LNCaP clone FGC (cell line): Measurements from ENCODE around the gene KRT6C.

Experiments
- DNase-seq: peaks from one replicate; pipeline ENCODE4 v3.0.0-alpha.2; 2011; ENCODE audit warnings: low read depth
- H3K4me3 ChIP-seq: 2 replicates; pipeline ENCODE4 v1.5.1; 2011; ENCODE audit warnings: mild to moderate bottlenecking, low read depth, low read length, control low read depth
- TF ChIP-seq, protein P1 (sequence below): IDR thresholded peaks from 2 replicates; pipeline ENCODE4 v1.5.1; 2012; ENCODE audit warnings: mild to moderate bottlenecking; ENCODE audit not compliant: control insufficient read depth, insufficient read depth; ENCODE audit errors: extremely low read depth

Gene KRT6C

DNA sequence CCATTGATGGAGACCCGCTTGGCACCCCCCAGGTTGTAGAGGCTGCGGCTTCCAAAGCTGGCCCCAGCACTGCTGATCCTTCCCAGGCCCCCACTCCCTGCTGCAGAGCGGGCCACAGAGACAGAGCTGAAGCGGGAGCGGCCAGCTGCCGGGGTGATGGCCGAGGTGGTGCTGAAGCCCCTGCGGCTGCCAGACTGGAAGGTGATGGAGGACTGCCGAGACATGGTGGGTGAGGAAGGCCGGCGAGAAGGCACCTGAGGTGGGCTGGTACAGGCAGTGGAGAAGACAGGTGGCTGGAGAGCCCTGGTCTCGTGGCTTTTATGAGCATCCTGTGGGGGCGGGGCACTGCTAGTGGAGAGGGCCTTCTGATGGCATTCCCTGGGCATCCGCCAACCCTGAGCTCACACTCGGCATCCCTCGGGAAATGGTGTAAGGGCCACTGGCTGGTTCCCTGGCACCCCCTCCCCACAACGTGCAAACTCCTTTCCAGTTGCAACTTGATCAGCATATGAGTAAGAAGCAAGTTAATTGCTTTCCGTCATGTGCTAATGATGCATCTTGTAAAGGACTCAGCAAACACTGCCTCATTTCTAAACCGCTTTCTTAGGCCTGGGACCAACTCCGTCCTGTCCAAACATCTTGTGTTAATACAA is 39.4 kb downstream of the KRT6C start, which contains the start of gene KRT75:
KRT75 (minus strand) TSS at position 291 of the 653 bp plus-strand sequence; CDS start at position 224, 67 bp downstream.
- TF ChIP-seq, protein P1, sequence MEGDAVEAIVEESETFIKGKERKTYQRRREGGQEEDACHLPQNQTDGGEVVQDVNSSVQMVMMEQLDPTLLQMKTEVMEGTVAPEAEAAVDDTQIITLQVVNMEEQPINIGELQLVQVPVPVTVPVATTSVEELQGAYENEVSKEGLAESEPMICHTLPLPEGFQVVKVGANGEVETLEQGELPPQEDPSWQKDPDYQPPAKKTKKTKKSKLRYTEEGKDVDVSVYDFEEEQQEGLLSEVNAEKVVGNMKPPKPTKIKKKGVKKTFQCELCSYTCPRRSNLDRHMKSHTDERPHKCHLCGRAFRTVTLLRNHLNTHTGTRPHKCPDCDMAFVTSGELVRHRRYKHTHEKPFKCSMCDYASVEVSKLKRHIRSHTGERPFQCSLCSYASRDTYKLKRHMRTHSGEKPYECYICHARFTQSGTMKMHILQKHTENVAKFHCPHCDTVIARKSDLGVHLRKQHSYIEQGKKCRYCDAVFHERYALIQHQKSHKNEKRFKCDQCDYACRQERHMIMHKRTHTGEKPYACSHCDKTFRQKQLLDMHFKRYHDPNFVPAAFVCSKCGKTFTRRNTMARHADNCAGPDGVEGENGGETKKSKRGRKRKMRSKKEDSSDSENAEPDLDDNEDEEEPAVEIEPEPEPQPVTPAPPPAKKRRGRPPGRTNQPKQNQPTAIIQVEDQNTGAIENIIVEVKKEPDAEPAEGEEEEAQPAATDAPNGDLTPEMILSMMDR = no peak
- DNase-seq = no peak
- H3K4me3 ChIP-seq = no peak within 1 kb of the TSS

DNA sequence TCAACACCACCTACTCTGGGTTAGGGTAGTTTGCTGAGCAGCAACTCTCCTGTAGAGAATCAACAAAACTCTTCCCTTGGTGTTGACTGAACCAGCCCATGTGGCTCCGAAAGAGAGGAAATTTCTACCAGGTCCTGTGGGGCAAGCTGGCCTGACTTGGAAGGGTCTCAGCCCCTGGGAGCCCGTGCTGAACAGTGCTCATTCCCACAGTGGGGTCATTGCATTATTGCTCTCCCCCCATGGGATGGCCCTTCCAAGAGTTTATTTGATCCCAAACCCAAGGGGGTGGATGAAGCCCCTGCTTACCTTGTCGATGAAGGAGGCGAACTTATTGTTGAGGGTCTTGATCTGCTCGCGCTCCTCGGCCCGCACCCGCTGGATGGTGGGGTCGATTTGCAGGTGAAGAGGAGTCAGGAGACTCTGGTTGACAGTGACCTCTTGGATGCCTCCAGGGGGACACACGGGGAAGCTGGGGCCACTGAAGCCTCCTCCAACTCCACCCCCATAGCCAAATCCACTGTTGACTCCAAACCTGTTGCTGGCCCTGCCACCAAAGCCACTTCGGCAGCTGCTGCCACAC is 40.0 kb downstream of the KRT6C start:
- no peak for DNase-seq
- H3K4me3 ChIP-seq = no peak overlapping the region
- TF ChIP-seq, protein P1 = no peak

DNA sequence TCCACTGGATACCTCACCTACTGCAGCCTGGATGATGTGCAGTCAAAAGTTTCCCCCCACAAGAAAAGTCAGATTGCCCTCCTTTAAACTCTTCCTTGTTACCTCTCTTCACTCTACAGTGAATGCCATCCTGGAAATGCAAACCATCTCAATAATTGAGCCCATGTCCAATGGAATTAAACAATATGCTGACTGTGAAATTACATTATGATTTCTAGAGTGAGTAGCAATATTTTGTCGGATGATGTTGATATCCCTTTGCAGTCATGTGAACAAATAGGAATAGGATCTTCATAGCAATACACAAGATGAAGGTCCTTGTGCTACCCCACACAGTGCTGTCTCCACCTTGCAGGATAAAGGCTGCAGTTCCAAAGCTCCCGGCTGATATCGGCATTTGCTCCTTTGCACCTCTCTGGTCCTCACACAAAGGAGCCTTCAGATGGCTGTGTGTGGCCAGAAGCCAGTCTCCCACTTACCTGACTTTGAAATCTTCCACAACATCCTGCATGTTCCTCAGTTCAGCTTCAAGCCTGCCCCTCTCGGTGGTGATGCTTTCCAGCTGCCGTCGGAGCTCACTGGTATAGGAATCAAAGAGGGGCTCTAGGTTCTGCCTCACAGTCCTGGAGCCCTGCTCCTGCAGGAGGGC is 40.9 kb downstream of the KRT6C start:
- H3K4me3 ChIP-seq = no peak overlapping the region
- DNase-seq = no peak
- TF ChIP-seq, protein P1 = no peak

DNA sequence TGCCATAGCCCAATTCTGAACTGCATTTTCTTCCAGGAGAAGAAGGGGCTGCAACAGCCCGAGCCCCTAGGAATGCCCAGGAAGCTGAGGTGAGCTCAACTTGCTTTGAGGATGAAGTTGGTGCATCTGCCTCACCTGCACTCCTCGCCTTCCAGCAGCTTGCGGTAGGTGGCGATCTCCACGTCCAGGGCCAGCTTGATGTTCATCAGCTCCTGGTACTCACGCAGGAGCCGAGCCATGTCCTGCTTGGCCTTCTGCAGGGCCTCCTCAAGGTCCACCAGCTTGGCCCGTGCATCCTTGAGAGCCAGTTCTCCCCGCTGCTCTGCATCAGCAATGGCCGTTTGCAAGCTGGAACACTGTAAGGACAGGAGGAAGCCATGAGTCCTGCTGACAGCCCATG is 45.5 kb downstream of the KRT6C start:
- no peak for DNase-seq
- TF ChIP-seq, protein P1 = peak; percentile 49
- no peak overlapping the region for H3K4me3 ChIP-seq

DNA sequence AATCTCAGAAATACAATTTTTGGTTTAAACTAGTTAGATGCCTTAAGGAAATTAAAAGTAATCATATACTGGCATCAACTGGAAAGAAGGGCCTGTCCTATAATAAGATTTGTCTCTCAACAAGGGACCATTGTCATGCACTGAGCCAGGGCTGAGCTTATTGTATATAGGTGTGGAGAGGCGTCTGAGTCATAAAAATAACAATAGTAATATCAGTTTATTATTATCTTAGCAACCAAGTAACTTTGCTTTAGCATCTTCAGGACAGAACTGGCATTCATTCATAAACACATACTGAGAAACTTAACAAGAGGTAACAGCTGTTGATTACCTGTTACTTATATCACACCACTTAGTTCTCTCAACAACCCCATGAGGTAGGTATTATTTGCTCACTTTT is 46.5 kb downstream of the KRT6C start:
- H3K4me3 ChIP-seq = no peak overlapping the region
- TF ChIP-seq, protein P1 = no peak
- no peak for DNase-seq

DNA sequence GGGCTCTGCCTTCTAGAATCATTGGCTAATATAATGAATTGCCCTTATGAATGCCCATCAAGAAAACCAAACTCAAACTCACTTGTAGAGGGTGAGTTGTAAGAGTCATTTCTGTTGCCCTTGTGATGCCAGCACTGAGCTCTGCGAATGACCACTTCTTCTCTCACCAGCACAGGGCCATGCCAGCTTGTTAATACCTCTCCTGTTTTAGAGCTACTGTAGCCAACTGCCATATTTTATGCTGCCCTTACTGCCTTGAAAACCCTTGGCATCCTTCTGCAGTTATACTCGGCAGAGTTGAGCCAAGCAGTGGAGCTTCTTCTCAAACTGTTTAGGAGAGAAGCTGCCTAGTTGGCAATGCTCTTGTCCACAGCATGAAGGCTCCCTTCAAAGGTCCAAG is 47.6 kb downstream of the KRT6C start:
- TF ChIP-seq, protein P1 = no peak
- DNase-seq = no peak
- no peak overlapping the region for H3K4me3 ChIP-seq
